ENCODE measurements around the gene KRTAP4-5.

KRTAP4-5 gene

DNA sequence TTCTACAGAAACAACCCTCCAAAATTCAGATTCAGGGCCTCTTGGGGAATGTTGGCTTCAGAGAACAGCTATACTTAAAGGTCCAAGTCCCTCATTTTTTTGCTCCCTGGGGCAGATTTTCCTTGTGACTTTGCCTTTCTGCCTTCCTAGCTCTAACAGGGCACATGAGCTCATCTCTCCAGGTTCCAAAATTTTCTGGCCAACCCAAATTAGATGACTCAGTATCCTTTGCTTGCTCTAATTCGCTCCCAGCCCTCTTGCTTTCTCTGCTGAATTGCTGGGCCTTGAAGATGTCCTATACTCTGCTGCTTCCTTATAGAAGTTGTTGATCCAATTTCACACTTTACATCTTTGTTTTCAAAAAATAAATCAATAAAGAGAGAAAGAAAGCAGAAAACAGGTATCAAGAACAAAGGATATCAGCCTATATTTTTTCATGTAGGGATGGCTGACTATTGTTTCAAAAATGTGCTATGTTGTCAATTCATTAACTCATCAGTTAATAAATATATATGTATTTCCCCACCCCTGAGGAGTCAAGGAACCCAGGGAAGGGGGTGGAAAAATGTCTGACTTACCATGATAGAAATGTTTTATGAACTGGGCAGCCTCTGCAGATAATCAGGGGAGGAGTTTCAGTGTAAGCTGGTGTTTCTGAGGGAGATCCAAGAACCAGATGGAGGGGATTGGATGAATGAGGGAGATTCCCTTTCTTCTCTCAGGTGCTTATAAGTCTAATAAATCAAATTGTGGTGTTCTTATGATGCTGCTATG lies 29.4 kb upstream of the KRTAP4-5 start:
- TF ChIP-seq, protein P1, sequence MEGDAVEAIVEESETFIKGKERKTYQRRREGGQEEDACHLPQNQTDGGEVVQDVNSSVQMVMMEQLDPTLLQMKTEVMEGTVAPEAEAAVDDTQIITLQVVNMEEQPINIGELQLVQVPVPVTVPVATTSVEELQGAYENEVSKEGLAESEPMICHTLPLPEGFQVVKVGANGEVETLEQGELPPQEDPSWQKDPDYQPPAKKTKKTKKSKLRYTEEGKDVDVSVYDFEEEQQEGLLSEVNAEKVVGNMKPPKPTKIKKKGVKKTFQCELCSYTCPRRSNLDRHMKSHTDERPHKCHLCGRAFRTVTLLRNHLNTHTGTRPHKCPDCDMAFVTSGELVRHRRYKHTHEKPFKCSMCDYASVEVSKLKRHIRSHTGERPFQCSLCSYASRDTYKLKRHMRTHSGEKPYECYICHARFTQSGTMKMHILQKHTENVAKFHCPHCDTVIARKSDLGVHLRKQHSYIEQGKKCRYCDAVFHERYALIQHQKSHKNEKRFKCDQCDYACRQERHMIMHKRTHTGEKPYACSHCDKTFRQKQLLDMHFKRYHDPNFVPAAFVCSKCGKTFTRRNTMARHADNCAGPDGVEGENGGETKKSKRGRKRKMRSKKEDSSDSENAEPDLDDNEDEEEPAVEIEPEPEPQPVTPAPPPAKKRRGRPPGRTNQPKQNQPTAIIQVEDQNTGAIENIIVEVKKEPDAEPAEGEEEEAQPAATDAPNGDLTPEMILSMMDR (IDR thresholded peaks at IDR 0.05), result no peak
- TF ChIP-seq ZFX (IDR thresholded peaks at IDR 0.05; ENCODE audit: borderline replicate concordance), result no peak
- no peak overlapping the region for H3K27ac ChIP-seq

DNA sequence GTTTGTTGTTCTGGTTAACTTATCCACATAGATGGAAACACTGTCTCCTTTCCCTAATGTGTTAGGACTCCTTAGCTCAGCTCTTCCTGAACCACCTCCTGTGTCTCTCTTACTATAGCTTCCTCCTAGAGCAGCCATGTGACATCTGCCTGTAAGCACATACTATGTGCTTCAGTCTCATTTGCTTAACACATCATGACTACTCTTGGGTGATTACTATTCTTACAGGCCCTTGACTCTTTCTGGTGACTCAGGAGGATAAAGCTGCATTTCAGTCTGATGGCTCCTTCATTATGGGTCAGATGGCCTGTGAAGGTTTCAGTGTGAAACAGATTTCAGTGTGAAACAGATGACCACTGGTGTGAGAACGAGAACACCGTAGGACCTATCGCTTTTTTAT lies 28.7 kb upstream of the KRTAP4-5 start:
- TF ChIP-seq, protein P1 (IDR thresholded peaks at IDR 0.05), result no peak
- TF ChIP-seq ZFX (IDR thresholded peaks at IDR 0.05; ENCODE audit: borderline replicate concordance), result no peak
- no peak overlapping the region for H3K27ac ChIP-seq

GRCh38 chr17:41177727-41178271 lies 28.2 kb upstream of the KRTAP4-5 start, which contains the start of gene KRTAP4-2:
TSS of gene KRTAP4-2 (minus strand) at chr17:41178221. CDS start at chr17:41178164, 57 bp downstream.
- no peak within 1 kb of the TSS for H3K27ac ChIP-seq
- TF ChIP-seq, protein P1 (IDR thresholded peaks at IDR 0.05), result no peak
- no peak for TF ChIP-seq ZFX (IDR thresholded peaks at IDR 0.05; ENCODE audit: borderline replicate concordance)

DNA sequence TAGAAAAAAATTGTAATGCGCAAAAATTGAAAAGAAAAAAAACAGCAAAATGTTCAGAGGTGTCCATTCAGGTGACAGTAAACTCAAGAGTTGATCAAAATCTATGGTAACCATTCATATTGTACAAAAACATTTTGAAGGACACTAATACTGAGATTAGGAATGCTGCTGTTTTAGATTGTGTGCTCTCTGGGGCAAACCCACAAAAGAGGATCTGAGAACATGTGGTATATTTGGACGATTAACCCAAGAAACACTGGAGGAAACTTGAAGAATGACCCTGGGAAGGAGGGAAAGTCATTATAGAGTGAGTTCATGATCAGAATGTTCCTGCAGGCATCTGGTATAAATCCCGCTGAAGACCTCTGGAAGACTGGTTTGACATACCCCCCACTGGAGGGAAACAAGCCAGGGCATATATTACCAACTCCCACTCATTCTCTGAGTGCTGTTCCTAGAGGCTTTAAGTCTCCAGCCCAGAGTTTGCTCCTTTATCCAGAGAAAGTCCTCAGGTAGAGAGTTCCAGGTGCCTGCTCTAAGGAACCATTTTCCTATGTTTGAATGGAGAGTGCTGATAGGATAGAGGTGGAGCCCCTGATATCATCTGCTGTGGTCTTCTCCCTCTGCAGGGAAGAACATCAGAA lies 27.2 kb upstream of the KRTAP4-5 start:
- no peak for TF ChIP-seq ZFX (IDR thresholded peaks at IDR 0.05; ENCODE audit: borderline replicate concordance)
- no peak overlapping the region for H3K27ac ChIP-seq

- H3K27ac ChIP-seq, result no peak overlapping the region
- TF ChIP-seq, protein P1 (IDR thresholded peaks at IDR 0.05), result no peak
- no peak for TF ChIP-seq ZFX (IDR thresholded peaks at IDR 0.05; ENCODE audit: borderline replicate concordance)
These were observed 22.3 kb upstream of the KRTAP4-5 start for GRCh38 chr17:41171886-41172285.

DNA sequence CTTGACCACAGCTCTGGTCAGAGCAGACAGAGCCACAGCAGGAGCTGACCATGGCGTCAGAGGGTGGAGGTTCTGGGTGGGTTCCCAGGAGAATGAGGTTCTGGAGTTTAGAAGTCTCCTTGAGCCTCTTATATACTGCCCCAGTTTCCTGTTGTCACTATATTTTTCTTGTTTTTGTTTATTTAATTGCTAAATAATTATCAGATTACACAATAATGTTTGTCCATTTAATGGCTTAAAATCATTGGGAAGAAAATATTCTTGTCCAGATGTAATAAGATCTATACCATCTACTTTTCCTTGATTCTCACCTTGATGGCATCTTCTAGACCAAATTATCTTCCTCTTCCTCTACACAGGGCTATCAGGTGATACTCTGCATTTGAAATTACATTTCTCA lies 18.5 kb upstream of the KRTAP4-5 start, which contains the start of gene KRTAP4-3:
Gene KRTAP4-3, minus strand, starts transcription at position 101 of the 400 bp plus-strand sequence. Its CDS starts 49 bp downstream, at position 52.
- TF ChIP-seq ZFX (IDR thresholded peaks at IDR 0.05; ENCODE audit: borderline replicate concordance), result no peak
- TF ChIP-seq, protein P1 (IDR thresholded peaks at IDR 0.05), result no peak
- no peak within 1 kb of the TSS for H3K27ac ChIP-seq

DNA sequence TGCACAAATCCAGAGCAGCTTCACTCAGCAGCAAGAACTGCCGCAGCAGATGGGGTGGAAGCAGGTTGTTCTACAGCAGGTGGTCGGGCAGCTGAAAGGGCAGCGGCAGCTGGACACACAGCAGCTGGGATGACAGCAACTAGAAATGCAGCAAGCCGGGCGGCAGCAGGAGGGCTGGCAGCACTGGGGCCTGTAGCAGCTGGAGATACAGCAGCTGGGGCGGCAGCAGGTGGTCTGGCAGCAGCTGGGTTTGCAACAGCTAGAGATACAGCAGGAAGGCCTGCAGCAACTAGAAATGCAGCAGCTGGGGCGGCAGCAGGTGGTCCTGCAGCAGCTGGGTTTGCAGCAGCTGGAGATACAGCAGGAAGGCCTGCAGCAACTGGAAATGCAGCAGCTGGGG lies 17.9 kb upstream of the KRTAP4-5 start:
- no peak overlapping the region for H3K27ac ChIP-seq
- TF ChIP-seq, protein P1 (IDR thresholded peaks at IDR 0.05), result no peak
- no peak for TF ChIP-seq ZFX (IDR thresholded peaks at IDR 0.05; ENCODE audit: borderline replicate concordance)
